Activated CD8-positive, alpha-beta memory T cell treated with anti-CD3 and anti-CD28 coated beads, Interleukin-2, amount 50 U/mL, for 24 hours (primary cell): ENCODE results near the gene SMARCAL1.
A peak's percentile ranks its signal among the peaks of the same experiment; 100 is the strongest.

Experiments used
- DNase-seq: peaks from one replicate; pipeline ENCODE4 v3.0.0-alpha.2; 2020; ENCODE audit errors: extremely low read depth

Gene SMARCAL1

GRCh38 chr2:216477283-216478035 is 65.2 kb downstream of the SMARCAL1 start:
- DNase-seq = no peak

- no peak for DNase-seq
Observed at GRCh38 chr2:216478151-216478550, 65.9 kb downstream of the SMARCAL1 start.

GRCh38 chr2:216478791-216479190 is 66.5 kb downstream of the SMARCAL1 start:
- DNase-seq = no peak

- no peak for DNase-seq
Observed at GRCh38 chr2:216480221-216480620, 67.9 kb downstream of the SMARCAL1 start.

GRCh38 chr2:216482640-216483039 is 70.4 kb downstream of the SMARCAL1 start:
- DNase-seq = no peak

- no peak for DNase-seq
Observed at GRCh38 chr2:216485237-216485636, 73.0 kb downstream of the SMARCAL1 start.

GRCh38 chr2:216485745-216486144 is 73.5 kb downstream of the SMARCAL1 start:
- no peak for DNase-seq

GRCh38 chr2:216486271-216486670 is 74.0 kb downstream of the SMARCAL1 start:
- no peak for DNase-seq

GRCh38 chr2:216486708-216487107 is 74.4 kb downstream of the SMARCAL1 start:
- DNase-seq = no peak

- DNase-seq = no peak
Observed at GRCh38 chr2:216490061-216490460, 77.8 kb downstream of the SMARCAL1 start.

GRCh38 chr2:216491793-216492596 is 79.7 kb downstream of the SMARCAL1 start:
- no peak for DNase-seq

- no peak for DNase-seq
Observed at GRCh38 chr2:216492597-216493333, 80.5 kb downstream of the SMARCAL1 start.

GRCh38 chr2:216493334-216493685 is 81.0 kb downstream of the SMARCAL1 start:
- no peak for DNase-seq

- no peak for DNase-seq
Observed at GRCh38 chr2:216495656-216496055, 83.4 kb downstream of the SMARCAL1 start.

GRCh38 chr2:216497382-216498069 is 85.2 kb downstream of the SMARCAL1 start:
- no peak for DNase-seq

GRCh38 chr2:216498070-216498378 is 85.7 kb downstream of the SMARCAL1 start:
- no peak for DNase-seq

- peak; percentile 75 for DNase-seq
Observed at GRCh38 chr2:216498379-216499352, 86.4 kb downstream of the SMARCAL1 start, which contains the start of gene RPL37A. RPL37A (plus strand) TSS chr2:216498844; CDS start chr2:216498875, 31 bp downstream.

- no peak for DNase-seq
Observed at GRCh38 chr2:216499641-216500218, 87.4 kb downstream of the SMARCAL1 start.

GRCh38 chr2:216500572-216500971 is 88.3 kb downstream of the SMARCAL1 start:
- no peak for DNase-seq

- DNase-seq = no peak
Observed at GRCh38 chr2:216501854-216502253, 89.6 kb downstream of the SMARCAL1 start.
